NCI-H1436 treated with DMSO at 0.1 percent for 48 hours (cell line): ENCODE data around the gene SBNO2.

Source experiments
- DNase-seq: peaks from one replicate; lab custom pipeline; 2025; lab: John Stamatoyannopoulos, UW

Gene SBNO2

DNA sequence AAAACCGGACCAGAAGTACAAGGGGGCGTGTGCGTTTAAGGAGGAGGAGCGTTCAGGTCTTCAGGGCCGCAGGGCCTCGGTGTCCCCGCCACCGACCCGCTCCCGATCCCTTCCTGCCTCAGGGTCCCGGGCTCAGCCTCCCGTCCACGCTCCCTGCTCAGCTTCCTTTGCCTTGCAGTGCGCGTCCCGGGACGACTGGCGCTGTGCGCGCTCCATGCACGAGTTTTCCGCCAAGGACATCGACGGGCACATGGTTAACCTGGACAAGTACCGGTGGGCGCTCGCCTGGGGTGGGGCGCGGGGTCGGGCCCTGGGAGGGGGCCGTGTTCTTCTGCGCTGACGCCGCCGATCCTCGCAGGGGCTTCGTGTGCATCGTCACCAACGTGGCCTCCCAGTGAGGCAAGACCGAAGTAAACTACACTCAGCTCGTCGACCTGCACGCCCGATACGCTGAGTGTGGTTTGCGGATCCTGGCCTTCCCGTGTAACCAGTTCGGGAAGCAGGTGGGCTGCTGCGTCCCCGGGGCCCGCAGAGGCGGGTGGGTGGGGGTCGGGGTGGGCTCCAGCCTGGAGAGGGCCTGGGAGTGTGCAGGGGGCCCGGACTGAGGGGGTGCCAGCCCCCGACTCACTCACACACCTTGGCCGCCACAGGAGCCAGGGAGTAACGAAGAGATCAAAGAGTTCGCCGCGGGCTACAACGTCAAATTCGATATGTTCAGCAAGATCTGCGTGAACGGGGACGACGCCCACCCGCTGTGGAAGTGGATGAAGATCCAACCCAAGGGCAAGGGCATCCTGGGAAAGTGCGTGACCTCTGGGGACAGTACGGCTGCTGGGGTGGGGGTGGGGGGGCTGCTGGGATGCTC, 68.8 kb downstream of the SBNO2 start:
- no peak for DNase-seq

- DNase-seq, result no peak
Observed at GRCh38 chr19:1104311-1105007, 69.6 kb downstream of the SBNO2 start.

DNA sequence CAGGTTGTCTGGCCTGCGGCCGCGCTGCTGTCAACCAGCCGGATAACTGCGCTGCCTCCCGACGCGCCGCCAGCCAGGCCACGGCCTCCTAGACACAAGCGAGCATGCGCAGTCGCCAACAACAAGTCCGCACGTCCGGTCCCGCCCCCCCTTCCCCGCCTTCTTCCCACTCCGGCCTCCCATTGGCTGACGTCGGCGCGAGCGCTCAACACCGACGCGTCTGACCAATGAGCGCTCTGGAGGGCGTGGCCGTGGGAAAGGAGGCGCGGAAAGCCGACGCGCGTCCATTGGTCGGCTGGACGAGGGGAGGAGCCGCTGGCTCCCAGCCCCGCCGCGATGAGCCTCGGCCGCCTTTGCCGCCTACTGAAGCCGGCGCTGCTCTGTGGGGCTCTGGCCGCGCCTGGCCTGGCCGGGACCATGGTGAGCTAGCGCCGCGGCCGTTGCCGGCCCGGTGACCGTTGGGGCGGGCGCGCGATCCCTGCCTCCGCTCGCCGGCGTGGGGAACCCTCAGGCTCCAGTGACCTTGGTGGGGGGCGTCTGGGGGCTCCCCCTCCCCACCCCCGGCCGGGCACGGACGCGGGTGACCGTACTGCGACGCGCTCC, 70.3 kb downstream of the SBNO2 start, which contains the start of gene GPX4:
Gene GPX4, plus strand, starts transcription at position 287 of the 603 bp plus-strand sequence. Its CDS starts 50 bp downstream, at position 337.
- DNase-seq, result peak; percentile 91

GRCh38 chr19:1103132-1103707, 70.8 kb downstream of the SBNO2 start:
- DNase-seq, result no peak

DNA sequence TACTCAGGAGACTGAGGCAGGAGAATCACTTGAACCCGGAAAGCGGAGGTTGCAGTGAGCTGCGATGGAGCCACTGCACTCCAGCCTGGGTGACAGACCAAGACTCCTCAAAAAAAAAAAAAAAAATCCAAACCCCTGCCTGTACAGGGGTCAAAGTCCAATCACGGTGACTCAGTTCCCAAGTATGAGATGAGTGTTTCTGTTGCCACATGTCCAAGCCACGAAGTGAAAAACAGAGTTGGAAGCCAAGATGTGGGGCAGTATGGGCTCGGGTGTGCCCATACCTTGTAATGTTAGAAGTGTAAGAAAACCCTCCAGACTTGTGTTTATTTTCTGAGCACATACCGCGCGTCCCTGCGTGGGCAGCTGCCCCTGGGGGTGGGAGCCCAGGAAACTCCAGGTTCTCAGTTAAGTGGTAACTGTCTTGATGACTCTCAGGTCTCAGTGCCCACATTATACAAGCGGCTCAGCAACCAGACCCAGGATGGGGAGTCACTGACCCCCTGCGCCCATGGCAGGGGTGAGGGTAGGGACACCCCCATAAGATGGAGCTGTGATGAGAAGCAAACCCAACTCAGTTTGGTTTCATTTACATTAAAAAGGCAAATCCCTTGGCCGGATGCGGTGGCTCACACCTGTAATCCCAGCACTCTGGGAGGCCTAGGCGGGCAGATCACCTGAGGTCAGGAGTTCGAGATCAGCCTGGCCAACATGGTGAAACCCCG, 71.5 kb downstream of the SBNO2 start:
- DNase-seq, result no peak

DNA sequence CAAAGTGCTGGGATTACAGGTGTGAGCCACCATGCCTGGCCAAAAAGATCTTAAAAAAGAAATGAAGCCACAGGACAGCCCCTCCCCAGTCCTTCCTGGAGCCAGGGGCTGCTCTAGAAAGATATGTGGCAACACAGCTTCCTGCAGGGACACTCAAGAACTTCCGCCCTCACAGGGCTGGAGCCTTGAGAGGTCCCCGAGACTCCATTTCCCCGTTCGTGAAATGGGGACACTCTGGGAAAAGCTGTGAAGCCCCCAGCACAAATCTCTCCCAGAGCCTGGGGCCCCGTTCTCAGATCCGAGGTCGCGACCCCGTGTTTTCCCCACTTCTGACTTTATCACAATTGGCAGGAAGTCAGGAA, 72.8 kb downstream of the SBNO2 start:
- DNase-seq, result no peak

GRCh38 chr19:1098177-1099051, 75.7 kb downstream of the SBNO2 start:
- peak; percentile 22 for DNase-seq

DNA sequence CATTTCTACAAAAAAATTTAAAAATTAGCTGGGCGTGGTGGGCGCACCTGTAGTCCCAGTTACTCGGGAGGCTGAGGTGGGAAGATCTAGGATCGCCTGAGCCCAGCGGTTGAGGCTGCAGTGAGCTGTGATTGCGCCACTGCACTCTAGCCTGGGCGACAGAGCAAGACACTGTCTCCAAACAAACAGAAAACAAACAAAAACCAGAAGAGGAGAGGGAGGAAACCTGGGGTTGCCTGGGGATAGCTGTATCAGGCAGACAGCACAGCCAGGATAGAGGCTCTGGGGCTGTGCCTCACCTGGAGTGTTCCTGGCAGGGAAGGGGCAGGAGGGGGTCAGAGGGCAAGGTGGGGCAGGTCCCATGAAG, 76.3 kb downstream of the SBNO2 start:
- no peak for DNase-seq

DNA sequence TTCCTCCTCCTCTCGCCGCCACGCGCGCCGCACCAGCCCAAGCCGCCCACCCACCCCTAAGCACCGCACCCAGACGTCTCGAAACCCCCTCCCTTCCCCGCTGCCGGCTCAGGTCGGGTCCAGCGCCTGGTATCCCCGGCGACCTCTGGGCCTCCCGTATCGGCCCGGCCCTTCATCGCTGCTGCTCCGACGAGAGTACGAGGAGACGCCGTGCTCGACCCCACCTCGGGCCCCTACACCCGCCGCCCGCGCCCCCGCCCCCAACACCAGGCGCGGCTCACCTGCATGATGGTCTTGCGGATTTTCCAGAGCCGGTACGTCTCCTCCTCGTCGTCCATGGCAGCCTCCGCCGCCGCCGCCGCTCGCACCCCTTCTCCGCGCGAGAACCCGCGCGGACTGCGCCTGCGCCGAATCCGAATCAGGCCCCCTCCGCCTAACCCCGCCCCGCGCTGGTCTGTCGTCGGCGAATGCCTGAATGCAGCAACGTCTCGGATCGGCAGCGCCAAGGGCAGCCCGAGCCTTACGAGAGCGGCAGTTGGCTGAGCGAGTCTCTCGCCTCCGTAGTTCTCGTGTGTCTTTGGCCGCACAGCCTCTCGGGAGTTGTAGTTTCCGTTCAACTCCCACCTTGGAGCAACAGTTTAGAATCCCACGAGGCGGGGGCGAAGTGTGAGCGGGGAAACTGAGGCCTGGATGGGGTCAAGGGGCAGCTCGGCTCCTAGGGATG, 78.9 kb downstream of the SBNO2 start, which contains the start of gene POLR2E:
Gene POLR2E, minus strand, starts transcription at position 398 of the 724 bp plus-strand sequence. Its CDS starts 60 bp downstream, at position 338.
- DNase-seq, result peak; percentile 92

DNA sequence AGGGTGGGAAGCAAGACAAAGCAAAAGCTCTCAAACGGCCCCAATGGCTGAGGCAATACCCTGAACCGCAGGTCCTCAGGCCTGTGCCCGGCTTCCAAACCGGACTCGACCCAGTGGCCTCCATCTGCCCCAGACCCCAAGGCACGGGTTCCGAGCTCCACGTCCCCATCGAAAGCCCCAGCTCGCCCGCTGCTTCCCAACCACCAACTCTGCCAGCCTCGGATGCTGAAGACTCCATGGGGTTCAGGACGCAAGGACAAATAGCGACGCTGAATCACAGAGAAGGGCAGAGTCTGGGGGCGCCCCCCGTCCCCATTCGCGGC, 79.5 kb downstream of the SBNO2 start:
- no peak for DNase-seq

DNA sequence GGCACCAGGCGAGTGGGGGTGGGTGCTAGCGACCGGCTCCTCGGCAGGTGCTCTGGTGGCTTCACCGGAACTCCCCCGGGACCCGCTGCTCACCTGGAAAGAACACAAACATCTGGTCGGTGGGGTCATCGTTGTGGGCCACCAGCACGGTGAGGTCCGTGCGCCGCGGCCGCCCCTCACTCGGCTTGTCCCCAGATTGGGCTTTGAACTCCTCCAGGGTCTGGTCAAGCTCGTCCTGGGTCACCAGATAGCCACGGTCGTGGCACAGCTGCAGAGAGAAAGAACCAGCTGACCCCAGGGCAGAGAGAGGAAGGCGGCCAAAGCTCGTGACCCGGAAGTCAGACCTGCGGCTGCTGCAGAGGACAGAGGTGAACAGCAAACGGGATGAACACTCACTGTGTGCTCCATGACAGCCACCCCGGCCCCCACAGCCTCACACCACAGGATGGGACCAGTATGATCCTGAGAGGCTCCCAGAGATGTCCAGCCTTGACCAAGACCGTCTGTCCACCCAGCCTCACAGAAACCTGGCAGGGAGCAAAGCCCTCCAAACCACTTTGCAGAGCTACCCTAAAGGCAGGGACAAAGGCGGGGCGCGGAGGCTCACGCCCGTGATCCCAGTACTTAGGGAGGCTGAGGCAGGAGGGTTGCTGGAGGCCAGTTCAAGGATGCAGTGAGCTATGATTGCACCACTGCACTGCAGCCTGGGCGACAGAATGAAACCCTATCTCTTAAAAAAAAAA, 80.1 kb downstream of the SBNO2 start:
- no peak for DNase-seq

GRCh38 chr19:1093330-1093729, 80.7 kb downstream of the SBNO2 start:
- no peak for DNase-seq

DNA sequence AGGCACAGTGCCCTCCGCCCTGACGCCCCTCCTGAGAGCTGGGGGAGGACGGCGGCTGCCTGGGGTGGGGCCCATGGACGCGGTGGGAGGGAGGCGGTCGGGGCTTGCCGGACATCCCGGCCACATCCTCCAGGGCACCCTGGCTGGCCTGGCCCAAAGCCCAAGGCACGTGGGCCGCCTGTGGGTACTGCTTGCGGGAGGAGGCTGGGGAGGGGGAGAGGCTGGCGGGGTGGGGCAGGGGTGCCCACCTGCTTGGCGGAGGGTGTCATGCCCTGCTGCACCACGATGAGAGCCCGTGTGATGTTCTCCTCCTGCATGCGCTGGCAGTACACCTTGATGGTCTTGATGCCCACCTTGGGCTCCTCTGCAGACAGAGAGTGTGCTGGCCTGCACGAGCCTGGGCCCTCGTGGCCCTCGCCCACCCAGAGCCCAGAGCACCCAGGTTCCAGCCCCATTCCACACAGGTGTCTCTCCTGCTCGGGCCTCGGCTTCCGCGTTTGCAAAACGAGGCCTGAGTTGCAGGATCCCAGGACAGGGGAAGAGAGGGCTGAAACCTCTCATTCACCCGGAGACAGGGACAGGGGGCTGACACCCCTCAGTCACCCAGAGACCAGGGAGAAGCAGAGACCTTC, 82.4 kb downstream of the SBNO2 start:
- DNase-seq, result no peak

DNA sequence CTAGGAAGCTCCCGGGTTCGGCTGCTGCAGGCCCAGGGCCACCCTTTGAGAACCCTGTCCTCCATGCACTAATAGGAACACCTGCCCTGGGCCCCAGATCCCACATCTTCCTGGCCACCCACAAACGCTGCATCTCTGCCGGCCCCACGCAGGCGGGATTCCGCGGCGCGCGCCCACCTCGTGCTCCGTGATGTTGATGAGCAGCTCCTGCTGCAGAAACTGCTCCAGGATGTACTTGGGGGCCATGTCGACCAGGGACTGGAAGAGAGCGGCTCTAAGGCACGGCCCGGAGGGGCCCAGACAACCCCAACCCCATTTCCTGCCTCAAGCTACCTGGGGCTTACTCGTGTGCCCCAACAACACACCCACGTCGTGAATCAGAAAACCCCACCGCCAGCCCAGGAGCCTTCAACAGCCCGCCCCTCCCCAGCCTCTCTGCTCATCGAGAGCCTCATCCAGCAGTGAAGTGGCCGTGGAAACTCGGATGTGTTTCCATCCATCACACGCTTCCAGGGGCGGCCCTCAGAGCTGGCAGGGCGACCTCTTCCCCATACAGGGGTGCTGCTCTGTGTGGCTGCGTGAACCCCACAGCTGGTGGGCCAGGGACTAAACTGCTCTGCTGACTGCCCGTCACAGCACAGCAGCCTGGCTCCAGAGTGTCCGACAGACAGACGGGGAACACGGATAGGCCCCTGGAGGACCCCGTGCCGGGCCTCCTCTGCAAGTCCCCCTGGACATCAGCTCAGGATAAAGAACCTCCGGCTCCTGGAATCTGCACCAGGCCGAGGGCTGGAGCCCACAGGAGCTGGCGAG, 83.1 kb downstream of the SBNO2 start:
- no peak for DNase-seq

DNA sequence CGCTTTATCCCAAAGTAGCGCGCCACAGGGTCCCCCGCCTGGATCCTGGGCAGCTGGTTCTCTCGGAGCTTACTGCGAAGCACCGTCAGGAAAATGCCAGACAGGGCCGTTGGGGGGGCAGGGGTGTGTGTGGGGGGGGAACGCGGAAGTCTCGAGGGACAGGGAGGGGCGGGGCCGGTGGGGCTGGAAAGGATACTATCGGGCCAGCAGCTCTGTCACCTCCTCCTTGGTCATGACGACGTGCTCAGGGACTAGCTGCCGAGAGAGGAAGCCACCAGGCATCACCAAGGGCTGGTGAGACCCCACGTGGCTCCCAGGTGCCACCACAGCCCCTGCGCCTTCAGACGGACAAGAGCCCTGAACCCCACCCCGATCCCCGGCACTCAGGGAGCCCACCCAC, 84.2 kb downstream of the SBNO2 start:
- no peak for DNase-seq

GRCh38 chr19:1089126-1089771, 84.8 kb downstream of the SBNO2 start:
- DNase-seq, result no peak

GRCh38 chr19:1088416-1089010, 85.6 kb downstream of the SBNO2 start:
- no peak for DNase-seq
